ENCODE results near the gene PRPH. TPM values are rescaled to one million over a fixed set of nuclear protein-coding genes. Genes with fewer than 3 reads are reported as not detected.

The PRPH gene
- polyA plus RNA-seq, 1 donor (not counting 4 experiments of a cell fraction or from before 2014, with no cell fraction given), result 0.05 TPM

GRCh38 chr12:49287876-49288275 lies 7.1 kb upstream of the PRPH start:
- dilution Hi-C loops (cut with MboI; ENCODE audit: extremely low pct_ligation_motif_present, low sequenced_read_pairs), result no loop called here

GRCh38 chr12:49288412-49288853 lies 6.5 kb upstream of the PRPH start:
- H3K9me3 ChIP-seq (ENCODE audit: control insufficient read depth, low read depth, low read length), result no peaks in the 10 kb centered on the region
- no peaks in the 10 kb centered on the region for H3K27me3 ChIP-seq (ENCODE audit: control insufficient read depth, extremely low read depth, insufficient read depth, low read length)
- H3K36me3 ChIP-seq (ENCODE audit: control insufficient read depth in 2 of 2, extremely low read depth in 1 of 2, insufficient read depth in 2 of 2, low read length in 2 of 2), result no peaks in the 10 kb centered on the region
- no peaks in the 10 kb centered on the region for H3K9me1 ChIP-seq (ENCODE audit: control insufficient read depth, extremely low read depth, insufficient read depth, low read length)
- H3K4me3 ChIP-seq (ENCODE audit: control insufficient read depth in 2 of 3, extremely low read depth in 1 of 3, insufficient read depth in 2 of 3, low read depth in 1 of 3, low read length in 3 of 3), result no peak overlapping the region
- no peaks in the 10 kb centered on the region for H4K20me1 ChIP-seq (ENCODE audit: control insufficient read depth, extremely low read depth, insufficient read depth, low read length)
- no peak overlapping the region for H3K27ac ChIP-seq (ENCODE audit: control insufficient read depth, insufficient read depth, low read length)
- H3K4me1 ChIP-seq (ENCODE audit: control insufficient read depth, extremely low read depth, insufficient read depth, low read length), result peaks cover 12% of the 10 kb centered on the region
- peak; percentile 73 to 95 (median 82) for TF ChIP-seq CTCF (optimal IDR thresholded peaks at IDR 0.05 in 1 of 3, IDR thresholded peaks at IDR 0.05 in 1 of 3, conservative IDR thresholded peaks at IDR 0.05 in 1 of 3; ENCODE audit: extremely low read depth in 1 of 3, insufficient read depth in 2 of 3, low read length in 3 of 3)
- no peak for TF ChIP-seq EZH2 (IDR thresholded peaks at IDR 0.05; ENCODE audit: low read length)
- H3K79me2 ChIP-seq (ENCODE audit: control insufficient read depth, insufficient read depth, low read length), result no peaks in the 10 kb centered on the region
- no peak overlapping the region for H3K9ac ChIP-seq (ENCODE audit: control insufficient read depth, extremely low read depth, insufficient read depth, low read length)
- H3K4me2 ChIP-seq (ENCODE audit: control insufficient read depth, extremely low read depth, insufficient read depth, low read depth, low read length), result no peak overlapping the region
- no peak overlapping the region for H2AFZ ChIP-seq (ENCODE audit: control insufficient read depth, low read length)
- dilution Hi-C loops (cut with MboI; ENCODE audit: extremely low pct_ligation_motif_present, low sequenced_read_pairs), result no loop called here
- DNase-seq (ENCODE audit: low read depth, low spot score) (no peak), FAIRE-seq (peak; percentile 97)

More at GRCh38 chr12:49287876-49288275, 7.1 kb upstream of the PRPH start:
- H3K36me3 ChIP-seq (ENCODE audit: control insufficient read depth in 2 of 2, extremely low read depth in 1 of 2, insufficient read depth in 2 of 2, low read length in 2 of 2), result no peaks in the 10 kb centered on the region
- H3K9me3 ChIP-seq (ENCODE audit: control insufficient read depth, low read depth, low read length), result no peaks in the 10 kb centered on the region
- H3K9ac ChIP-seq (ENCODE audit: control insufficient read depth, extremely low read depth, insufficient read depth, low read length), result no peak overlapping the region
- peaks cover 8% of the 10 kb centered on the region for H3K4me1 ChIP-seq (ENCODE audit: control insufficient read depth, extremely low read depth, insufficient read depth, low read length)
- no peak overlapping the region for H3K4me3 ChIP-seq (ENCODE audit: control insufficient read depth in 2 of 3, extremely low read depth in 1 of 3, insufficient read depth in 2 of 3, low read depth in 1 of 3, low read length in 3 of 3)
- no peaks in the 10 kb centered on the region for H3K27me3 ChIP-seq (ENCODE audit: control insufficient read depth, extremely low read depth, insufficient read depth, low read length)
- FAIRE-seq (no peak), DNase-seq (ENCODE audit: low read depth, low spot score) (no peak)
- H3K9me1 ChIP-seq (ENCODE audit: control insufficient read depth, extremely low read depth, insufficient read depth, low read length), result no peaks in the 10 kb centered on the region
- H4K20me1 ChIP-seq (ENCODE audit: control insufficient read depth, extremely low read depth, insufficient read depth, low read length), result no peaks in the 10 kb centered on the region
- no peak overlapping the region for H3K27ac ChIP-seq (ENCODE audit: control insufficient read depth, insufficient read depth, low read length)
- TF ChIP-seq EZH2 (IDR thresholded peaks at IDR 0.05; ENCODE audit: low read length) (no peak), CTCF (optimal IDR thresholded peaks at IDR 0.05 in 1 of 3, IDR thresholded peaks at IDR 0.05 in 1 of 3, conservative IDR thresholded peaks at IDR 0.05 in 1 of 3; ENCODE audit: extremely low read depth in 1 of 3, insufficient read depth in 2 of 3, low read length in 3 of 3) (no peak)
- H3K4me2 ChIP-seq (ENCODE audit: control insufficient read depth, extremely low read depth, insufficient read depth, low read depth, low read length), result no peak overlapping the region
- H3K79me2 ChIP-seq (ENCODE audit: control insufficient read depth, insufficient read depth, low read length), result no peaks in the 10 kb centered on the region
- H2AFZ ChIP-seq (ENCODE audit: control insufficient read depth, low read length), result no peak overlapping the region

Data from keratinocyte (primary cell).